Measurements from ENCODE around the gene FBXO24. TPM values are rescaled to one million over a fixed set of nuclear protein-coding genes. Genes with fewer than 3 reads are reported as not detected.

The FBXO24 gene
- total and polyA plus RNA-seq, 9 of the 15 experiments (the other 6 are each of a cell fraction or from before 2014, with no cell fraction given), result 0.17 to 0.95 (median 0.50) TPM

DNA sequence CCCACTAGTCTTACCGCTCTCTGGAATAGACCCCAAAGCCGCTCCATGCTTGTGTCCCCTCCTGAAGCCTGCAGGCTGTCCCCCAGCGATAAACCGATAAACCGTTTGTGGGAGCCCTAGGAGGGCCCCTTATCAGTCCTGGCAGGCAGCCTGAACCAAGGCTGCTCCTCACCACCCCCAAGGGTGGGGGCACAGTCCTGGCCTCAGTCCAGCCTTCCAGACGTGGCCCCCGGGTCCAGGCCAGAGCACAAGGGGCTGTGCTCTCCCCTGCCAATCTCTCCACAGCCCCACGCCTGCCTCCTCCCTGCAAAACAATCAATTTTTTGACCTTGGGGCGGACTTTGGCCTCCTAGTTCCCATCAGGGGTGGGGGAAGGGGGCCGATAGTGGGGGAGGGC, 55.3 kb downstream of the FBXO24 start, which contains the start of gene TFR2 (continued):
- TF ChIP-seq, protein P1, sequence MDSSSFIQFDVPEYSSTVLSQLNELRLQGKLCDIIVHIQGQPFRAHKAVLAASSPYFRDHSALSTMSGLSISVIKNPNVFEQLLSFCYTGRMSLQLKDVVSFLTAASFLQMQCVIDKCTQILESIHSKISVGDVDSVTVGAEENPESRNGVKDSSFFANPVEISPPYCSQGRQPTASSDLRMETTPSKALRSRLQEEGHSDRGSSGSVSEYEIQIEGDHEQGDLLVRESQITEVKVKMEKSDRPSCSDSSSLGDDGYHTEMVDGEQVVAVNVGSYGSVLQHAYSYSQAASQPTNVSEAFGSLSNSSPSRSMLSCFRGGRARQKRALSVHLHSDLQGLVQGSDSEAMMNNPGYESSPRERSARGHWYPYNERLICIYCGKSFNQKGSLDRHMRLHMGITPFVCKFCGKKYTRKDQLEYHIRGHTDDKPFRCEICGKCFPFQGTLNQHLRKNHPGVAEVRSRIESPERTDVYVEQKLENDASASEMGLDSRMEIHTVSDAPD (CRISPR knock-in tag; IDR thresholded peaks at IDR 0.05), result no peak
- peak; percentile 57; the same call in 1 of the 2 replicates for TF ChIP-seq KLF13 (tag; IDR thresholded peaks at IDR 0.05; ENCODE audit: borderline replicate concordance, low read depth)
- TF ChIP-seq PPARD (CRISPR knock-in tag; IDR thresholded peaks at IDR 0.05), result no peak
- peak; percentile 68; the same call in 1 of the 2 replicates for TF ChIP-seq XRCC5 (IDR thresholded peaks at IDR 0.05; ENCODE audit: low read depth, low read length)
- TF ChIP-seq RAD51 (IDR thresholded peaks at IDR 0.05; ENCODE audit: borderline replicate concordance, low read depth), result no peak
- no peak for TF ChIP-seq HMG20A (CRISPR knock-in tag; conservative IDR thresholded peaks at IDR 0.05)
- no peak for TF ChIP-seq ZNF41 (CRISPR knock-in tag; conservative IDR thresholded peaks at IDR 0.05)
- TF ChIP-seq ATF3 (IDR thresholded peaks at IDR 0.05), result no peak
- TF ChIP-seq ATF3 (CRISPR knock-in tag; conservative IDR thresholded peaks at IDR 0.05), result no peak
- peak; percentile 41 to 96; a peak in 3 of 4 replicates for TF ChIP-seq TBL1XR1 (IDR thresholded peaks at IDR 0.05; ENCODE audit: low read length in 2 of 2)
- TF ChIP-seq, protein P2, sequence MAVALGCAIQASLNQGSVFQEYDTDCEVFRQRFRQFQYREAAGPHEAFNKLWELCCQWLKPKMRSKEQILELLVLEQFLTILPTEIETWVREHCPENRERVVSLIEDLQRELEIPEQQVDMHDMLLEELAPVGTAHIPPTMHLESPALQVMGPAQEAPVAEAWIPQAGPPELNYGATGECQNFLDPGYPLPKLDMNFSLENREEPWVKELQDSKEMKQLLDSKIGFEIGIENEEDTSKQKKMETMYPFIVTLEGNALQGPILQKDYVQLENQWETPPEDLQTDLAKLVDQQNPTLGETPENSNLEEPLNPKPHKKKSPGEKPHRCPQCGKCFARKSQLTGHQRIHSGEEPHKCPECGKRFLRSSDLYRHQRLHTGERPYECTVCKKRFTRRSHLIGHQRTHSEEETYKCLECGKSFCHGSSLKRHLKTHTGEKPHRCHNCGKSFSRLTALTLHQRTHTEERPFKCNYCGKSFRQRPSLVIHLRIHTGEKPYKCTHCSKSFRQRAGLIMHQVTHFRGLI (CRISPR knock-in tag; IDR thresholded peaks at IDR 0.05), result peak; percentile 53; the same call in 1 of the 2 replicates
- no peak for TF ChIP-seq DIDO1 (tag; IDR thresholded peaks at IDR 0.05; ENCODE audit: low read depth)
- peak; percentile 92 for TF ChIP-seq PHB2 (IDR thresholded peaks at IDR 0.05; ENCODE audit: low read depth)
- no peak for TF ChIP-seq BRD4 (IDR thresholded peaks at IDR 0.05)
